Kidney epithelial cell (primary cell): Measurements from ENCODE around the gene EPB41L4B. TPM values are rescaled to one million over a fixed set of nuclear protein-coding genes. Genes with fewer than 3 reads are reported as not detected.

ENCODE experiments used
- DNase-seq: peaks from one replicate; pipeline ENCODE4 v3.0.0-alpha.2; 2010; ENCODE audit warnings: low read depth
- H3K27me3 ChIP-seq: 2 replicates; pipeline ENCODE4 v1.6.0; 2011; ENCODE audit warnings: low read length; ENCODE audit not compliant: control insufficient read depth, insufficient read depth
- H3K36me3 ChIP-seq: 2 replicates; pipeline ENCODE4 v1.5.1; 2011; ENCODE audit warnings: low read length; ENCODE audit not compliant: control insufficient read depth, insufficient read depth
- H3K4me3 ChIP-seq: 2 replicates; pipeline ENCODE4 v1.5.1; 2011; ENCODE audit warnings: low read depth, mild to moderate bottlenecking, control low read depth, low read length
- CTCF ChIP-seq: IDR thresholded peaks from 2 replicates; pipeline ENCODE4 v1.5.1; 2011; ENCODE audit warnings: mild to moderate bottlenecking, moderate library complexity, low read length, control low read depth, inconsistent platforms; ENCODE audit not compliant: insufficient read depth, poor library complexity, severe bottlenecking
- total RNA-seq: library from RNA; depleted of rRNA; stranded (reverse); fragments of >200 nt; gene quantifications from 2 replicates; pipeline ENCODE4 v1.2.3, GENCODE V29; 2015

EPB41L4B gene
- total RNA-seq, 1 donor from 2014 or later: 11.0 TPM

- H3K4me3 ChIP-seq: no peak overlapping the region
- TF ChIP-seq CTCF: no peak
- no peaks in the 10 kb centered on the region for H3K36me3 ChIP-seq
- H3K27me3 ChIP-seq: no peaks in the 10 kb centered on the region
- DNase-seq: no peak
Observed at GRCh38 chr9:109193974-109194556, 126.8 kb downstream of the EPB41L4B start.

GRCh38 chr9:109192732-109193361 lies 128.0 kb downstream of the EPB41L4B start:
- no peaks in the 10 kb centered on the region for H3K27me3 ChIP-seq
- no peak for DNase-seq
- TF ChIP-seq CTCF: peak; percentile 36

GRCh38 chr9:109191746-109192145 lies 129.1 kb downstream of the EPB41L4B start:
- Histone ChIP-seq H3K27me3 (no peaks in the 10 kb centered on the region), H3K36me3 (no peaks in the 10 kb centered on the region), H3K4me3 (no peak overlapping the region)
- no peak for DNase-seq
- no peak for TF ChIP-seq CTCF

More at GRCh38 chr9:109192732-109193361, 128.0 kb downstream of the EPB41L4B start:
- Histone ChIP-seq H3K36me3 (no peaks in the 10 kb centered on the region), H3K4me3 (no peak overlapping the region)

GRCh38 chr9:109190151-109190550 lies 130.7 kb downstream of the EPB41L4B start:
- DNase-seq: no peak
- H3K36me3 ChIP-seq: no peaks in the 10 kb centered on the region
- TF ChIP-seq CTCF: no peak

GRCh38 chr9:109186857-109187520 lies 133.9 kb downstream of the EPB41L4B start:
- no peaks in the 10 kb centered on the region for H3K27me3 ChIP-seq
- no peaks in the 10 kb centered on the region for H3K36me3 ChIP-seq
- TF ChIP-seq CTCF: no peak
- H3K4me3 ChIP-seq: no peak overlapping the region
- no peak for DNase-seq

More at GRCh38 chr9:109190151-109190550, 130.7 kb downstream of the EPB41L4B start:
- Histone ChIP-seq H3K4me3 (no peak overlapping the region), H3K27me3 (no peaks in the 10 kb centered on the region)
